ENCODE measurements around the gene UBE2Q1. TPM values are rescaled to one million over a fixed set of nuclear protein-coding genes. Genes with fewer than 3 reads are reported as not detected.

Gene UBE2Q1
- total RNA-seq, 1 experiment from 2014 or later, result 62.7 TPM

GRCh38 chr1:154593390-154593789 lies 34.9 kb upstream of the UBE2Q1 start:
- no peak overlapping the region for H3K4me3 Mint-ChIP-seq
- no peaks in the 10 kb centered on the region for H3K4me1 Mint-ChIP-seq
- ATAC-seq (no peak), DNase-seq (ENCODE audit: low spot score) (no peak)
- peaks cover 82% of the 10 kb centered on the region for H3K36me3 Mint-ChIP-seq
- no peaks in the 10 kb centered on the region for H3K9me3 Mint-ChIP-seq
- no peak overlapping the region for H3K27ac Mint-ChIP-seq
- TF ChIP-seq NFE2L1 (CRISPR knock-in tag; IDR thresholded peaks at IDR 0.05) (no peak), STAT6 (CRISPR knock-in tag; conservative IDR thresholded peaks at IDR 0.05; ENCODE audit: low read depth) (no peak), KAT7 (CRISPR knock-in tag; IDR thresholded peaks at IDR 0.05; ENCODE audit: borderline replicate concordance) (no peak), ZNF425 (CRISPR knock-in tag; conservative IDR thresholded peaks at IDR 0.05) (no peak), ZNF263 (CRISPR knock-in tag; IDR thresholded peaks at IDR 0.05; ENCODE audit: low read depth) (no peak), ZBTB43 (CRISPR knock-in tag; IDR thresholded peaks at IDR 0.05) (no peak), IRF1 (CRISPR knock-in tag; IDR thresholded peaks at IDR 0.05) (no peak), ERG (CRISPR knock-in tag; IDR thresholded peaks at IDR 0.05) (no peak), TCF7 (CRISPR knock-in tag; IDR thresholded peaks at IDR 0.05; ENCODE audit: low read depth) (no peak), PRRX2 (CRISPR knock-in tag; IDR thresholded peaks at IDR 0.05) (no peak), EMX1 (CRISPR knock-in tag; IDR thresholded peaks at IDR 0.05) (no peak), ATF3 (CRISPR knock-in tag; conservative IDR thresholded peaks at IDR 0.05) (no peak), ATF2 (CRISPR knock-in tag; IDR thresholded peaks at IDR 0.05; ENCODE audit: borderline replicate concordance, low read depth) (no peak)
- ChIA-PET POLR2A (no interaction called here), CTCF (interaction anchor here (1.1 to 1.9 kb wide), 2 partner anchors 47 to 350 kb away, joined by 3 to 6 read pairs; no protein-coding TSS in a partner anchor)
- no peaks in the 10 kb centered on the region for H3K27me3 Mint-ChIP-seq (ENCODE audit: low read depth)

- Mint-ChIP-seq H3K4me1 (no peaks in the 10 kb centered on the region), H3K9me3 (no peaks in the 10 kb centered on the region), H3K36me3 (peaks cover 82% of the 10 kb centered on the region), H3K27ac (no peak overlapping the region), H3K4me3 (no peak overlapping the region), H3K27me3 (ENCODE audit: low read depth) (no peaks in the 10 kb centered on the region)
- ATAC-seq, result no peak
- CTCF ChIA-PET, result no interaction called here
- DNase-seq (ENCODE audit: low spot score), result no peak
- POLR2A ChIA-PET, result interaction anchor here (0.5 kb wide), 1 partner anchor 94 kb away, joined by 4 read pairs; no protein-coding TSS in a partner anchor
- TF ChIP-seq E2F4 (CRISPR knock-in tag; IDR thresholded peaks at IDR 0.05; ENCODE audit: borderline replicate concordance, low read depth), result no peak
- TF ChIP-seq NR1H2 (CRISPR knock-in tag; IDR thresholded peaks at IDR 0.05), result no peak
- TF ChIP-seq ZNF138 (CRISPR knock-in tag; conservative IDR thresholded peaks at IDR 0.05), result no peak
- TF ChIP-seq PREB (CRISPR knock-in tag; IDR thresholded peaks at IDR 0.05; ENCODE audit: borderline replicate concordance), result no peak
- no peak for TF ChIP-seq USF1 (CRISPR knock-in tag; IDR thresholded peaks at IDR 0.05)
Measured at GRCh38 chr1:154591206-154591605, 32.7 kb upstream of the UBE2Q1 start.

Measured in WTC11 (cell line).